HEK293 (cell line): Measurements from ENCODE around the gene PSD4.

ENCODE experiments used
- CTCF ChIA-PET: fragments of 350-600 bp; formaldehyde crosslinking; extraction: SDS; loops from one replicate; lab custom pipeline; 2021; ENCODE audit warnings: antibody characterized with exemption; lab: Yijun Ruan, JAX
- POLR2A ChIA-PET: fragments of 300-600 bp; formaldehyde crosslinking; extraction: SDS; loops from one replicate; lab custom pipeline; 2020; ENCODE audit warnings: antibody characterized with exemption, inconsistent platforms; lab: Yijun Ruan, JAX
- H3K27ac ChIP-seq: fragments of 200-500 bp; sonication (Bioruptor generic); 2 replicates; pipeline ENCODE4 v1.5.1; 2014; ENCODE audit warnings: low read depth, low read length, control low read depth, inconsistent platforms; ENCODE audit errors: extremely low read depth
- H3K36me3 ChIP-seq, 2 experiments: fragments of 200-500 bp in 1 of 2; sonication (Bioruptor generic) in 1 of 2; 1 replicate in 1 of 2; 2 replicates in 1 of 2; pipeline ENCODE4 v1.5.1; 2014 to 2017; ENCODE audit warnings: inconsistent platforms in 2 of 2, low read length in 2 of 2; ENCODE audit not compliant: control insufficient read depth in 2 of 2, insufficient read depth in 1 of 2
- H3K4me1 ChIP-seq: fragments of 200-500 bp; sonication (Bioruptor generic); 2 replicates; pipeline ENCODE4 v1.5.1; 2014; ENCODE audit warnings: mild to moderate bottlenecking, low read length, inconsistent platforms; ENCODE audit not compliant: control insufficient read depth, insufficient read depth
- H3K4me3 ChIP-seq: 2 replicates; pipeline ENCODE4 v1.5.1; 2011; ENCODE audit warnings: low read depth, mild to moderate bottlenecking, control low read depth, low read length, moderate library complexity
- H3K9me3 ChIP-seq: fragments of 200-500 bp; sonication (Bioruptor generic); 2 replicates; pipeline ENCODE4 v1.5.1; 2014; ENCODE audit warnings: low read depth, low read length, inconsistent platforms; ENCODE audit not compliant: control insufficient read depth, insufficient read depth
- BCL11A ChIP-seq: fragments of 450-650 bp; formaldehyde crosslinking; IDR thresholded peaks from 2 replicates; pipeline ENCODE4 v1.5.1; 2016; ENCODE audit warnings: low read depth, missing biosample characterization, missing genetic modification characterization
- EGR2 ChIP-seq: fragments of 450-650 bp; formaldehyde crosslinking; IDR thresholded peaks from 2 replicates; pipeline ENCODE4 v1.5.1; 2016; ENCODE audit warnings: low read depth, missing biosample characterization, missing genetic modification characterization
- KLF1 ChIP-seq: fragments of 450-650 bp; formaldehyde crosslinking; IDR thresholded peaks from 2 replicates; pipeline ENCODE4 v1.5.1; 2016; ENCODE audit warnings: missing biosample characterization, missing genetic modification characterization
- KLF9 ChIP-seq: fragments of 450-650 bp; formaldehyde crosslinking; IDR thresholded peaks from 2 replicates; pipeline ENCODE4 v1.5.1; 2016; ENCODE audit warnings: missing biosample characterization, missing genetic modification characterization, low read depth
- MEIS1 ChIP-seq: sonication (generic); formaldehyde crosslinking; IDR thresholded peaks from 2 replicates; pipeline ENCODE4 v1.8.1; 2022; ENCODE audit warnings: missing genetic modification reagents, mild to moderate bottlenecking, borderline replicate concordance
- PRDM1 ChIP-seq: fragments of 450-650 bp; formaldehyde crosslinking; IDR thresholded peaks from 2 replicates; pipeline ENCODE4; 2016; ENCODE audit warnings: missing biosample characterization, missing genetic modification characterization
- PRDM10 ChIP-seq: fragments of 450-650 bp; formaldehyde crosslinking; IDR thresholded peaks from 2 replicates; pipeline ENCODE4 v1.5.1; 2016; ENCODE audit warnings: missing biosample characterization, missing genetic modification characterization
- TCF7L2 ChIP-seq: IDR thresholded peaks from 2 replicates; pipeline ENCODE4 v1.6.1; 2011; ENCODE audit warnings: low read depth, mild to moderate bottlenecking, inconsistent platforms, low read length, moderate library complexity, borderline replicate concordance
- YY1 ChIP-seq: fragments of 450-650 bp; formaldehyde crosslinking; IDR thresholded peaks from 2 replicates; pipeline ENCODE4 v1.5.1; 2018; ENCODE audit warnings: missing biosample characterization, missing genetic modification characterization
- ZEB2 ChIP-seq: fragments of 450-650 bp; formaldehyde crosslinking; IDR thresholded peaks from 2 replicates; pipeline ENCODE4 v1.5.1; 2016; ENCODE audit warnings: missing biosample characterization, missing genetic modification characterization
- ZFHX2 ChIP-seq: fragments of 450-650 bp; formaldehyde crosslinking; conservative IDR thresholded peaks from 2 replicates; pipeline ENCODE4 v1.5.1; 2016; ENCODE audit warnings: missing biosample characterization, missing genetic modification characterization
- ZFP3 ChIP-seq: fragments of 450-650 bp; formaldehyde crosslinking; IDR thresholded peaks from 2 replicates; pipeline ENCODE4 v1.5.1; 2016; ENCODE audit warnings: low read depth, missing biosample characterization, missing genetic modification characterization
- ZNF112 ChIP-seq: fragments of 450-650 bp; formaldehyde crosslinking; IDR thresholded peaks from 2 replicates; pipeline ENCODE4 v1.5.0; 2017; ENCODE audit warnings: missing biosample characterization, missing genetic modification characterization
- ZNF174 ChIP-seq: fragments of 450-650 bp; formaldehyde crosslinking; IDR thresholded peaks from 2 replicates; pipeline ENCODE4 v1.5.0; 2017; ENCODE audit warnings: missing biosample characterization, mild to moderate bottlenecking, missing genetic modification characterization
- ZNF184 ChIP-seq: fragments of 450-650 bp; IDR thresholded peaks from 2 replicates; pipeline ENCODE4 v1.5.1; 2018; ENCODE audit warnings: missing biosample characterization, mild to moderate bottlenecking, missing genetic modification characterization
- ZNF202 ChIP-seq: fragments of 450-650 bp; formaldehyde crosslinking; IDR thresholded peaks from 2 replicates; pipeline ENCODE4 v1.5.1; 2016; ENCODE audit warnings: missing biosample characterization, missing genetic modification characterization, borderline replicate concordance
- ZNF354C ChIP-seq: fragments of 450-650 bp; formaldehyde crosslinking; IDR thresholded peaks from 2 replicates; pipeline ENCODE4 v1.5.1; 2016; ENCODE audit warnings: missing biosample characterization, missing genetic modification characterization, low read depth, borderline replicate concordance
- ZNF37A ChIP-seq: fragments of 450-650 bp; IDR thresholded peaks from 2 replicates; pipeline ENCODE4 v1.5.1; 2018; ENCODE audit warnings: missing biosample characterization, missing genetic modification characterization
- ZNF391 ChIP-seq: fragments of 450-650 bp; formaldehyde crosslinking; IDR thresholded peaks from 2 replicates; pipeline ENCODE4 v1.5.1; 2016; ENCODE audit warnings: low read depth, missing biosample characterization, missing genetic modification characterization, borderline replicate concordance
- ZNF426 ChIP-seq: fragments of 450-650 bp; formaldehyde crosslinking; IDR thresholded peaks from 2 replicates; pipeline ENCODE4 v1.5.1; 2017; ENCODE audit warnings: missing biosample characterization, missing genetic modification characterization, mild to moderate bottlenecking, inconsistent platforms, moderate library complexity
- ZNF521 ChIP-seq: fragments of 450-650 bp; formaldehyde crosslinking; IDR thresholded peaks from 2 replicates; pipeline ENCODE4 v1.5.1; 2017; ENCODE audit warnings: missing biosample characterization, mild to moderate bottlenecking, missing genetic modification characterization
- ZNF571 ChIP-seq: fragments of 450-650 bp; formaldehyde crosslinking; IDR thresholded peaks from 2 replicates; pipeline ENCODE4 v1.5.0; 2017; ENCODE audit warnings: missing biosample characterization, missing genetic modification characterization
- ZNF645 ChIP-seq: fragments of 450-650 bp; formaldehyde crosslinking; IDR thresholded peaks from 2 replicates; pipeline ENCODE4; 2016; ENCODE audit warnings: missing biosample characterization, missing genetic modification characterization
- ZNF664 ChIP-seq: fragments of 450-650 bp; formaldehyde crosslinking; IDR thresholded peaks from 2 replicates; pipeline ENCODE4 v1.5.1; 2016; ENCODE audit warnings: missing biosample characterization, missing genetic modification characterization
- ZNF707 ChIP-seq: fragments of 450-650 bp; formaldehyde crosslinking; IDR thresholded peaks from 2 replicates; pipeline ENCODE4 v1.5.1; 2016; ENCODE audit warnings: missing biosample characterization, missing genetic modification characterization
- ZNF792 ChIP-seq: fragments of 450-650 bp; formaldehyde crosslinking; IDR thresholded peaks from 2 replicates; pipeline ENCODE4 v1.5.1; 2016; ENCODE audit warnings: missing biosample characterization, missing genetic modification characterization
- ZNF837 ChIP-seq: fragments of 450-650 bp; formaldehyde crosslinking; IDR thresholded peaks from 2 replicates; pipeline ENCODE4 v1.5.1; 2016; ENCODE audit warnings: missing biosample characterization, missing genetic modification characterization

The PSD4 gene

GRCh38 chr2:113232740-113233139, 59.0 kb downstream of the PSD4 start:
- no peaks in the 10 kb centered on the region for H3K9me3 ChIP-seq
- TF ChIP-seq ZEB2 (tag by site-specific recombination) = no peak
- no peak for TF ChIP-seq ZNF37A (tag by site-specific recombination)
- TF ChIP-seq KLF9 (tag by site-specific recombination) = no peak
- no peak for TF ChIP-seq YY1 (tag by site-specific recombination)
- no peak for TF ChIP-seq KLF1 (tag by site-specific recombination)
- TF ChIP-seq ZNF202 (tag by site-specific recombination) = no peak
- no peak for TF ChIP-seq BCL11A (tag by site-specific recombination)
- TF ChIP-seq ZNF664 (tag by site-specific recombination) = no peak
- no peak for TF ChIP-seq TCF7L2
- no peak for TF ChIP-seq ZNF521 (tag by site-specific recombination)
- TF ChIP-seq ZNF571 (tag by site-specific recombination) = no peak
- no peak for TF ChIP-seq PRDM10
- no peak for TF ChIP-seq ZNF354C (tag by site-specific recombination)
- TF ChIP-seq ZNF837 = no peak
- TF ChIP-seq ZNF184 (tag by site-specific recombination) = no peak
- H3K36me3 ChIP-seq = no peaks in the 10 kb centered on the region
- no peak overlapping the region for H3K4me3 ChIP-seq
- ChIA-PET POLR2A (no interaction called here), CTCF (interaction anchor here (0.6 to 1.2 kb wide), 2 partner anchors 25 to 158 kb away, joined by 3 read pairs; no protein-coding TSS in a partner anchor)
- H3K27ac ChIP-seq = no peak overlapping the region
- no peaks in the 10 kb centered on the region for H3K4me1 ChIP-seq

DNA sequence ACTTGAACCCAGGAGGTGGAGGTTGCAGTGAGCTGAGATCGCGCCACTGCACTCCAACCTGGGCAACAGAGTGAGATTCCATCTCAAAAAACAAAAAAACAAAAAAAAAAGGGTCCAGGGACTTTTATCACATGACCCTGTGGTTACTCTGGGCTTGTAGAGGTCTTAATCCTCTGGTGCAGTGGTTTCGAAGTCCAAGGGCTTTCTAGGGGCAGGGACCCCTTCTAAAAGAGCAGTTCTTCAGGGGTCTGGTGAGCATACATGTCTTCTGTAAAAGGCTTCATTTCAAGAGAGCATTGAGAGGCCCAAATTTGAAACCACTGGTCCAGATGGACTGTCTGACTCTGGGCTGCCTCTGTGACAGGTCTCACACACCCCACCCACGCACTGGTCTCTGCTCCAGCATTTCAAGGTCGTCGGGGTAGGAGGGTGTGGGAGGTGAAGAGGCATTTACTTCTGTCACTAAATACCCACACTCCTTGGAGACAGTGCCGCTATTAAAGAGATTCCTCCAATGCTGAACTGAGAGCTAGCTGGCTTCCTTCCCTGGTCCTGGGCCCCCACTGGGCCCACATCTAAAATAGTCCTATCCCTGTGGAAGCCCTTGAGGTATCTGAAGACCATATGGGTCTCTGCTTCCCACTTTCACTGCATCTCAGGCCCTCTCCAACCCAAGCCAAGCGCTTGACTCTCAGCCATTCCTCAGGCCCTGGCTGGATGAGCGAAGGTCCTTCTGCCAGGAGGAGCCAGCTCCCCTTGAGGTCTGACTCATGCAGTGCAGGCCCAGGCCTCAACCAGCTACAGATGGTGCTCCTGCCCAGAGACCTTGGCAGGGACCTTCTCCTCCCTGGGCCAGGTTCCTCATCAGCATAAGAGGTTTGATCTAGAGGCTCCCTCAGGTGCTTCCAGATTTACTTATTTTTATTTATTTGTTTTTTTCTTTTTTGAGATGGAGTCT, 60.1 kb downstream of the PSD4 start:
- POLR2A ChIA-PET = no interaction called here
- CTCF ChIA-PET = interaction anchor here (0.6 to 1.6 kb wide), 5 partner anchors 14 to 156 kb away, joined by 3 to 8 read pairs (median 4); no protein-coding TSS in a partner anchor

DNA sequence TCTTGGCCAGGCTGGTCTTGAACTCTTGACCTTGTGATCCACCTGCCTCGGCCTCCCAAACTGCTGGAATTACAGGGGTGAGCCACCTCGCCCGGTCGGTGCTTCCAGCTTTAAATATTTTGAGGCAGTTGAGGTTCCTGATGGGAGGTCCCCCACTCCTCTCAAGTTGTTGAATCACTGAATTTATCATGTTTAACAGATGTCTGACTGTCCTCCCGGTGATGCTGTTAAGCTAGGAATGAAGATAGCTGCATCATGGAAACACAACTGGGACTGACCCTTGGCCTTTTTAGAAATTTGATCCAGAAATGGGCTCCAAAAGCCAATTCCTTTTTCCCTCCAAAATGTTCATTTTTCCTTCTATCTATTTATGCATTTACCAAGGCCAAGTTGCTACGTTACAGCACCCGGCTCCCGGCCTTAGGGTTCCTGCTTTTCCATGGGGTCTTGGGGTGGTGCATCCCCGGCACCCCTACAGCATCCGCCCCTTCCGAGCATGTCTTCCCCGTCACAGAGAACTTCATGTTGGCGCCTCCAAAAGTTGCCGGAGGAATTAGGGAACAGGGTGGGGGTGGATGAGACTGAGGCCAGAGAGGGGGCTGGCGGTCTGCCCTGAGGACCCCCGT, 61.1 kb downstream of the PSD4 start:
- ChIA-PET CTCF (interaction anchor here (0.6 to 1.6 kb wide), 6 partner anchors 10 to 135 kb away, joined by 3 to 8 read pairs (median 4); no protein-coding TSS in a partner anchor), POLR2A (no interaction called here)
- no peak overlapping the region for H3K27ac ChIP-seq
- H3K4me1 ChIP-seq = peaks cover 2% of the 10 kb centered on the region
- TF ChIP-seq ZNF174 (tag by site-specific recombination) (no peak), ZNF707 (no peak), ZNF112 (no peak), ZNF202 (tag by site-specific recombination) (no peak), ZNF645 (tag by site-specific recombination) (no peak), ZNF426 (no peak), PRDM1 (no peak), ZNF391 (tag by site-specific recombination) (no peak)
- no peak overlapping the region for H3K4me3 ChIP-seq
- no peaks in the 10 kb centered on the region for H3K9me3 ChIP-seq
- H3K36me3 ChIP-seq = no peaks in the 10 kb centered on the region

More for the DNA sequence above, 60.1 kb downstream of the PSD4 start:
- no peak overlapping the region for H3K27ac ChIP-seq
- H3K4me1 ChIP-seq = no peaks in the 10 kb centered on the region
- H3K36me3 ChIP-seq = no peaks in the 10 kb centered on the region
- TF ChIP-seq ZNF792 (tag by site-specific recombination) (no peak), EGR2 (tag by site-specific recombination) (peak; percentile 89), ZFP3 (tag by site-specific recombination) (no peak), MEIS1 (CRISPR knock-in tag) (no peak), ZFHX2 (peak; percentile 85)
- H3K9me3 ChIP-seq = no peaks in the 10 kb centered on the region
- no peak overlapping the region for H3K4me3 ChIP-seq
